ENCODE results near the gene MTREX. TPM values are rescaled to one million over a fixed set of nuclear protein-coding genes. Genes with fewer than 3 reads are reported as not detected.

The MTREX gene
- total and polyA plus RNA-seq, 2 of the 8 experiments (the other 6 are each of a cell fraction or from before 2014, with no cell fraction given): 16.0 to 130 TPM

DNA sequence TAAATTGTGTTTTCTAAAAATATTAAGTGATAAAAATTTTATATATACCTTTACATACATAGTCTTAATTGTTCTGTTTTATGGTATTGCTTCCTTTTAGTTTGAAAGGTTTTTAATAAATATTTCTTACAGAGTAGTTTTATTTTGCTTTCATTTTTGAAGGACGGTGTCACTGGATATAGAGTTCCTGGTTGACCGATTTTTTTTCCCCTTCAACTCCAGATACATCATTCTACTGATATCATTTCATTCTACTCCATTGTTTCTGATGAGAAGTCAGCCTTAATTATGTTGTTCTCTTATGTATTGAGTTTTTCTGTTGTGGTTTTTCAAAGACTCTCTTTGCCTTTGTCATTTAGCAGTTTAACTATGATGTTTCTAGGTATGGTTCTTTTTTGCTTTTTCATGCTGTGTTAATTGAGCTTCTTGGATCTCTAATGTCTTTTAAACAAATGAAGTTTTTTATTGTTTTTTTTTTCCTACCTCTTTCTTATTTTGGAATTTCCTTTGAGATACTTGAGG is 30.4 kb downstream of the MTREX start:
- peaks cover 0 to 1% (median 0%) of the 10 kb centered on the region in 4 experiments; a peak in 1 of 7 replicates for H3K27me3 ChIP-seq (replicated peaks in 1 of 4; ENCODE audit: control insufficient read depth in 3 of 4, extremely low read depth in 1 of 4, insufficient read depth in 3 of 4, low read length in 3 of 4)
- CTCF ChIA-PET (ENCODE audit: partially characterized antibody): interaction anchor here (0.6 kb wide), 1 partner anchor 84 kb away, joined by 3 read pairs; no protein-coding TSS in a partner anchor
- FAIRE-seq: peak; percentile 42

More for the DNA sequence above, 30.4 kb downstream of the MTREX start:
- Histone ChIP-seq H2BK120ac (replicated peaks; ENCODE audit: low read depth, low read length) (no peak overlapping the region), H2AK5ac (ENCODE audit: low read depth, low read length) (no peak overlapping the region), H2BK15ac (ENCODE audit: low read length) (no peak overlapping the region), H3K4me3 (ENCODE audit: extremely low read depth in 1 of 4, insufficient read depth in 2 of 4, low read depth in 3 of 4, low read length in 4 of 4) (no peak overlapping the region), H3K4me1 (replicated peaks in 1 of 4; ENCODE audit: control insufficient read depth in 3 of 4, insufficient read depth in 4 of 4, low read length in 3 of 4) (no peaks in the 10 kb centered on the region), H4K8ac (ENCODE audit: extremely low read depth, insufficient read depth, low read length) (no peak overlapping the region), H3K27ac (ENCODE audit: low read depth, low read length) (no peak overlapping the region), H3K18ac (ENCODE audit: extremely low read depth, low read length) (no peak overlapping the region), H3K36me3 (ENCODE audit: control insufficient read depth in 2 of 4, insufficient read depth in 4 of 4, low read length in 3 of 4) (peaks cover 0 to 26% (median 6%) of the 10 kb centered on the region in 4 experiments; a peak in 3 of 8 replicates), H3K79me2 (ENCODE audit: control insufficient read depth in 1 of 2, insufficient read depth in 2 of 2, low read length in 2 of 2) (peaks cover 0 to 55% of the 10 kb centered on the region in 2 experiments; a peak in 2 of 4 replicates), H4K5ac (ENCODE audit: insufficient read length, low read depth, low read length) (no peak overlapping the region), H3K23ac (ENCODE audit: insufficient read length) (no peak overlapping the region), H3K4ac (replicated peaks; ENCODE audit: insufficient read length, low read depth, low read length) (no peak overlapping the region), H2AFZ (ENCODE audit: low read length) (no peak overlapping the region), H4K91ac (replicated peaks; ENCODE audit: insufficient read length, low read length) (no peak overlapping the region), H3K4me2 (ENCODE audit: insufficient read depth in 1 of 2, low read depth in 2 of 2, low read length in 2 of 2) (no peak overlapping the region), H3K56ac (replicated peaks; ENCODE audit: insufficient read length, low read depth, low read length) (no peak overlapping the region), H3K9me3 (ENCODE audit: insufficient read depth in 2 of 2, low read depth in 1 of 2, low read length in 1 of 2) (no peaks in the 10 kb centered on the region), H3K23me2 (ENCODE audit: low read depth, low read length) (no peaks in the 10 kb centered on the region), H2BK20ac (ENCODE audit: low read length) (no peak overlapping the region), H3K79me1 (ENCODE audit: low read depth, low read length) (no peaks in the 10 kb centered on the region), H3K9ac (replicated peaks in 1 of 4; ENCODE audit: extremely low read depth in 1 of 4, low read depth in 3 of 4, low read length in 3 of 4) (no peak overlapping the region), H2BK12ac (ENCODE audit: low read depth, low read length) (no peak overlapping the region), H2BK5ac (ENCODE audit: low read depth, low read length) (no peak overlapping the region), H4K20me1 (replicated peaks in 1 of 2; ENCODE audit: control insufficient read depth in 1 of 2, insufficient read depth in 2 of 2, low read length in 2 of 2) (peaks cover 1 to 2% of the 10 kb centered on the region in 2 experiments), H3K14ac (ENCODE audit: insufficient read length) (no peak overlapping the region)
- no peak for TF ChIP-seq RFX5 (IDR thresholded peaks at IDR 0.05; ENCODE audit: borderline replicate concordance, low read depth, low read length)
- TF ChIP-seq PHF8 (conservative IDR thresholded peaks at IDR 0.05; ENCODE audit: low read depth, low read length): no peak
- no peak for TF ChIP-seq BRCA1 (IDR thresholded peaks at IDR 0.05; ENCODE audit: low read depth, low read length)
- TF ChIP-seq POLR2A (IDR thresholded peaks at IDR 0.05; ENCODE audit: control extremely low read depth in 1 of 2, low read depth in 2 of 2, low read length in 2 of 2): no peak
- WGBS, 2 experiments (ENCODE audit: extremely low coverage in 1 of 2, insufficient coverage in 1 of 2, insufficient read length in 1 of 2, insufficient replicate concordance in 2 of 2, low coverage in 1 of 2, low lambda C conversion rate in 2 of 2, missing lambda C conversion rate in 1 of 2): 87% methylated on average over 2 of the region's 2 CpGs; no CpG with 5 or more reads in 1 of the 2 experiments
- POLR2A ChIA-PET (ENCODE audit: partially characterized antibody): interaction anchor here (0.6 kb wide), 1 partner anchor 162 kb away, joined by 3 read pairs; no protein-coding TSS in a partner anchor
- no peak for DNase-seq (ENCODE audit: low read depth in 1 of 2, low spot score in 2 of 2)
